CD4-positive, alpha-beta T cell (primary cell): Measurements from ENCODE around the gene ELP4. TPM values are rescaled to one million over a fixed set of nuclear protein-coding genes. Genes with fewer than 3 reads are reported as not detected.

Source experiments
- ATAC-seq: fragments of 200-7000 bp; cut with Tn5 transposase; one replicate; pipeline ENCODE4 v1.10.0; 2022; ENCODE audit warnings: mild to moderate bottlenecking; ENCODE audit not compliant: poor library complexity
- CTCF ChIA-PET: fragments of 350-600 bp; sonication (Branson Sonifier 250); formaldehyde crosslinking; loops from one replicate; lab custom pipeline; 2021; ENCODE audit warnings: antibody characterized with exemption, inconsistent platforms; lab: Charles Lee
- POLR2A ChIA-PET: fragments of 350-600 bp; sonication (Branson Sonifier 250); formaldehyde crosslinking; loops from one replicate; lab custom pipeline; 2021; ENCODE audit warnings: antibody characterized with exemption, inconsistent platforms; lab: Charles Lee
- DNase-seq, 14 experiments: peaks; one replicate each; pipeline ENCODE4 v3.0.0-alpha.2; 2013 to 2020; ENCODE audit warnings: mixed read lengths in 2 of 14
- H3K27ac ChIP-seq, 2 donors: one replicate each; pipeline versions ENCODE4 v1.5.1 to v1.7.0; 2013; ENCODE audit warnings: low read length in 2 of 2, low read depth in 1 of 2, mild to moderate bottlenecking in 1 of 2
- H3K27me3 ChIP-seq, 2 experiments: 1 replicate in 1 of 2; 2 replicates in 1 of 2; pipeline versions ENCODE4 v1.6.1 to v1.7.0; 2013; ENCODE audit warnings: low read length in 2 of 2, control low read depth in 1 of 2, mild to moderate bottlenecking in 1 of 2, moderate library complexity in 1 of 2; ENCODE audit not compliant: insufficient read depth in 2 of 2, control insufficient read depth in 1 of 2
- H3K36me3 ChIP-seq: one replicate; pipeline ENCODE4 v1.6.1; 2013; ENCODE audit warnings: low read length, control low read depth; ENCODE audit not compliant: insufficient read depth
- H3K4me1 ChIP-seq: one replicate; pipeline ENCODE4 v1.6.1; 2013; ENCODE audit warnings: low read length, control low read depth; ENCODE audit not compliant: insufficient read depth
- H3K4me3 ChIP-seq: one replicate; pipeline ENCODE4 v1.5.1; 2013; ENCODE audit warnings: mild to moderate bottlenecking, low read length, moderate library complexity
- H3K9me3 ChIP-seq, 2 experiments: 1 replicate in 1 of 2; 2 replicates in 1 of 2; pipeline versions ENCODE4 v1.6.1 to v1.7.0; 2013; ENCODE audit warnings: low read length in 2 of 2, mild to moderate bottlenecking in 2 of 2, control low read depth in 1 of 2, moderate library complexity in 1 of 2; ENCODE audit not compliant: control insufficient read depth in 1 of 2, insufficient read depth in 1 of 2
- H3K27ac Mint-ChIP-seq: one replicate; pipeline ENCODE4 v1.8.0; 2020; ENCODE audit warnings: mixed read lengths
- H3K27me3 Mint-ChIP-seq: one replicate; pipeline ENCODE4 v1.8.0; 2021; ENCODE audit warnings: mixed read lengths
- H3K36me3 Mint-ChIP-seq: one replicate; pipeline ENCODE4 v1.8.0; 2021; ENCODE audit warnings: low read depth, mixed read lengths
- H3K4me1 Mint-ChIP-seq: one replicate; pipeline ENCODE4 v1.8.0; 2021; ENCODE audit warnings: low read depth, mixed read lengths
- H3K4me3 Mint-ChIP-seq: one replicate; pipeline ENCODE4 v1.8.0; 2020; ENCODE audit warnings: mild to moderate bottlenecking, mixed read lengths
- H3K9me3 Mint-ChIP-seq: one replicate; pipeline ENCODE4 v1.8.0; 2020; ENCODE audit warnings: mixed read lengths
- intact Hi-C, 2 experiments: fragments of 100-400 bp; cut with DNase I in 1 of 2; cut with micrococcal nuclease in 1 of 2; formaldehyde crosslinking; loops; one replicate each; pipeline versions ENCODE4 v1.15.1 to v1.9.0; 2023 to 2025; cut with DNase I, micrococcal nuclease
- total RNA-seq, 174 experiments: library from RNA in 2 of 174; stranded (reverse) in 2 of 174; gene quantifications; one replicate each; pipeline ENCODE4 v1.2.3 and lab custom pipeline; 2021 to 2026
- TF ChIP-seq, protein P1 (sequence below): fragments of 200-600 bp; IDR thresholded peaks from one replicate; pipeline ENCODE4 v1.8.0; 2022; ENCODE audit warnings: antibody characterized with exemption, mild to moderate bottlenecking

ELP4 gene
- total RNA-seq, 2 experiments from 2014 or later, result 9.5 to 10.3 TPM

- H3K27me3 Mint-ChIP-seq, result no peaks in the 10 kb centered on the region
- H3K4me3 Mint-ChIP-seq, result no peak overlapping the region
- Histone ChIP-seq H3K27me3 (no peaks in the 10 kb centered on the region), H3K27ac (no peak overlapping the region), H3K4me3 (no peak overlapping the region), H3K9me3 (no peaks in the 10 kb centered on the region), H3K4me1 (no peaks in the 10 kb centered on the region), H3K36me3 (no peaks in the 10 kb centered on the region)
- ATAC-seq (no peak), DNase-seq (no peak)
- no peaks in the 10 kb centered on the region for H3K9me3 Mint-ChIP-seq
- intact Hi-C loops, result no loop called here
- TF ChIP-seq, protein P1, sequence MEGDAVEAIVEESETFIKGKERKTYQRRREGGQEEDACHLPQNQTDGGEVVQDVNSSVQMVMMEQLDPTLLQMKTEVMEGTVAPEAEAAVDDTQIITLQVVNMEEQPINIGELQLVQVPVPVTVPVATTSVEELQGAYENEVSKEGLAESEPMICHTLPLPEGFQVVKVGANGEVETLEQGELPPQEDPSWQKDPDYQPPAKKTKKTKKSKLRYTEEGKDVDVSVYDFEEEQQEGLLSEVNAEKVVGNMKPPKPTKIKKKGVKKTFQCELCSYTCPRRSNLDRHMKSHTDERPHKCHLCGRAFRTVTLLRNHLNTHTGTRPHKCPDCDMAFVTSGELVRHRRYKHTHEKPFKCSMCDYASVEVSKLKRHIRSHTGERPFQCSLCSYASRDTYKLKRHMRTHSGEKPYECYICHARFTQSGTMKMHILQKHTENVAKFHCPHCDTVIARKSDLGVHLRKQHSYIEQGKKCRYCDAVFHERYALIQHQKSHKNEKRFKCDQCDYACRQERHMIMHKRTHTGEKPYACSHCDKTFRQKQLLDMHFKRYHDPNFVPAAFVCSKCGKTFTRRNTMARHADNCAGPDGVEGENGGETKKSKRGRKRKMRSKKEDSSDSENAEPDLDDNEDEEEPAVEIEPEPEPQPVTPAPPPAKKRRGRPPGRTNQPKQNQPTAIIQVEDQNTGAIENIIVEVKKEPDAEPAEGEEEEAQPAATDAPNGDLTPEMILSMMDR, result no peak
- ChIA-PET CTCF (no interaction called here), POLR2A (no interaction called here)
- no peak overlapping the region for H3K27ac Mint-ChIP-seq
- no peaks in the 10 kb centered on the region for H3K4me1 Mint-ChIP-seq
- H3K36me3 Mint-ChIP-seq, result peaks cover 21% of the 10 kb centered on the region
Measured at GRCh38 chr11:31767066-31767465, 257.5 kb downstream of the ELP4 start.

DNA sequence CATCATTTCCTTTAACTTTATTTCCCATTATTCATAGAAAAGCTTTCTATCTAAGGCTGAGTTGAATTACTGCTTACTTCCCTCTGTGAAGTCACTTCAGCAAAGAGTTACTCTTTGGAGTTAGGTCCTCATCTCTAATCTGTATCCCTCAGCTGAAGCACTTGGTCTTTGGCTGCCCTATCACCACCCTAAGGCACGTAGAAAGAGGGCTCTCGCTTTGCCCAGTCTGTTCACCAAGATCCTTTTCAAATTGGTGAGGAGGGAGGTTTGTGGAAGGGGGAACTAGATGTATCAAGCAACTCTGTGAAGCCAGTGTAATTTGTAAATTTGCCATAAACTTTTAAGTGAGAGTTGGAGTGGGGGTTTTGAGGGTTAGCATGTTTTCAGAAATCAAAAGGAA, 258.1 kb downstream of the ELP4 start:
- POLR2A ChIA-PET, result no interaction called here

DNA sequence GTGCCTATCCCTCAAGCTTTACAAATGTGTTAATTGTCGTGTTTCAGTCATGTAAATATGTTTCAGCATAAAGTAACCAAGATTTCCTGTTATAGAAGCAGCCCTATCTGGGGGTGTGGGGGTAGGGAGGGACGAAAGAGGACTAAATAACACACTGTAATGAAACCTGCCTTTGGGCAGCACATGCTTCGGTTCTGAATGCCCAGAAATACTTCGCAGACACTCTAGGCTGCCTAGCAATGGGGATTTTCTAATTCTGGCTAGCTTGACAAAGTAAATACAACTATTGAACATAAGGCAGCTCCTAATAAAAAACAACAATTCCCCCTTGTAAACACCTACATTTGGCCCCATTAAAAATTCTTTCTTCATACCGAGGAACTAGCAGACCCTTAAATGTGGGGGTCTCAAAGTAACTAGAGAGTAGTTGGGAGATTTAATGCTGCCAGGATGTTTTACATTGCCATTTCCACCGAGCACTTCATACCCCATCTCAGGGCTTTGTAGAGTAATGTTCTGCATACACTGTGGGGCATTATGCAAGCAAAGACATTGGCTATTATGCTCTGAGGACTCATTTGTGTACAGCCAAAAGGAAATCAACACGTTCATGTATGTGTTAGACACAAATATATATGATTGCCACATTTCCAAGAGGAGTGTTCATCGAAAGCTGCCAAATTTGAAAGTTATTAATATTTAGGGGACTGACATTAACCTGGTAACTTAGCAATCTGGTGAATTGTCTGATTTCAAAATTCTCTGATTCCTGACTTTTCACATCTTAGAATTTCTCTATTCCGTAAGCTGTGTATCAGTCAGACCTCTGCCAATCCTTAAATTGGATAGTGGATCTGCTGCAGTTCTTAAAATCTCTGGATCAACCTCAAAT, 259.4 kb downstream of the ELP4 start:
- TF ChIP-seq, protein P1, result no peak
- Mint-ChIP-seq H3K4me1 (no peaks in the 10 kb centered on the region), H3K4me3 (no peak overlapping the region), H3K9me3 (no peaks in the 10 kb centered on the region), H3K27me3 (no peaks in the 10 kb centered on the region), H3K27ac (no peak overlapping the region), H3K36me3 (peaks cover 39% of the 10 kb centered on the region)
- Histone ChIP-seq H3K9me3 (no peaks in the 10 kb centered on the region), H3K4me1 (no peaks in the 10 kb centered on the region), H3K27ac (no peak overlapping the region), H3K4me3 (no peak overlapping the region), H3K27me3 (no peaks in the 10 kb centered on the region), H3K36me3 (no peaks in the 10 kb centered on the region)
- intact Hi-C loops, result no loop called here
- DNase-seq, result no peak
- no peak for ATAC-seq
- ChIA-PET POLR2A (no interaction called here), CTCF (no interaction called here)

More for the DNA sequence above, 258.1 kb downstream of the ELP4 start:
- Mint-ChIP-seq H3K27me3 (no peaks in the 10 kb centered on the region), H3K4me3 (no peak overlapping the region), H3K36me3 (peaks cover 28% of the 10 kb centered on the region), H3K27ac (no peak overlapping the region), H3K4me1 (no peaks in the 10 kb centered on the region), H3K9me3 (no peaks in the 10 kb centered on the region)
- no peak for ATAC-seq
- H3K36me3 ChIP-seq, result no peaks in the 10 kb centered on the region
- CTCF ChIA-PET, result no interaction called here
- no peaks in the 10 kb centered on the region for H3K4me1 ChIP-seq
- H3K27me3 ChIP-seq, result no peaks in the 10 kb centered on the region
- TF ChIP-seq, protein P1, result no peak
- intact Hi-C loops, result no loop called here
- DNase-seq, result no peak
- H3K4me3 ChIP-seq, result no peak overlapping the region
- no peaks in the 10 kb centered on the region for H3K9me3 ChIP-seq
- H3K27ac ChIP-seq, result no peak overlapping the region
